GM18870 (cell line): ENCODE results near the gene VKORC1.
"Not testable (repeated sequence)": the region's sequence is repeated elsewhere in the genome, so short reads cannot be mapped to it uniquely, and the experiment has no call there.

Experiments
- ATAC-seq: cut with Tn5 transposase; IDR thresholded peaks from one replicate; pipeline ENCODE4 v1.9.1; 2021; ENCODE audit warnings: moderate library complexity; ENCODE audit not compliant: unreplicated experiment

The VKORC1 gene

GRCh38 chr16:31107465-31107867, 12.9 kb upstream of the VKORC1 start:
- ATAC-seq = peak; percentile 59

- ATAC-seq = no peak
Observed at GRCh38 chr16:31106509-31107464, 12.2 kb upstream of the VKORC1 start.

DNA sequence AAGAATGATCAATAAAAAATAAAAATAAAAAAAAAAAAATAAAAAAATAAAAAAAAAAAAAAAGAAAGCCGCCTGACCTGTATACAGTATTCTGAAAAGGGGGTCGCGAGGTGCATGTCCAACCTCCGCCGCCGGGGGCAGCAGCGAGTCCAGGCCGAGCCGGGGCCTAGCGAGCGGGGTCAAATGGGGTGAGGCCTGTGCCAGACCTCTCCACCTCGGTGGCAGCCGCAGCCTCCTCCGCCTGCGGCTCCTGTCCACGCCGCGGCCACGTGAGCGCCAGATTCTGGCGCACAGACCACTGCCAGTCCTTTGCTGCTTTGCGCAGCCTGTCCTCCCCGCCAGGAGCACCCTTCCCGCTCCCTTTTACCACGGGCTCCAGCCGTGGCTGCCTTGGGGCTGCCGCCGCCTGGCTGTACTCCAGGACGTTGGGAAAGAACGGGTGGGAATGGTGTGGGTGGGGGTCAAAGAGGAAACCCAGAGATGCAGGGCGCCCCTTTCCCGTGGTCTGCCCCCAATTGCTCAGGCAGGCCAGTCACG, 11.1 kb upstream of the VKORC1 start:
- ATAC-seq = no peak

DNA sequence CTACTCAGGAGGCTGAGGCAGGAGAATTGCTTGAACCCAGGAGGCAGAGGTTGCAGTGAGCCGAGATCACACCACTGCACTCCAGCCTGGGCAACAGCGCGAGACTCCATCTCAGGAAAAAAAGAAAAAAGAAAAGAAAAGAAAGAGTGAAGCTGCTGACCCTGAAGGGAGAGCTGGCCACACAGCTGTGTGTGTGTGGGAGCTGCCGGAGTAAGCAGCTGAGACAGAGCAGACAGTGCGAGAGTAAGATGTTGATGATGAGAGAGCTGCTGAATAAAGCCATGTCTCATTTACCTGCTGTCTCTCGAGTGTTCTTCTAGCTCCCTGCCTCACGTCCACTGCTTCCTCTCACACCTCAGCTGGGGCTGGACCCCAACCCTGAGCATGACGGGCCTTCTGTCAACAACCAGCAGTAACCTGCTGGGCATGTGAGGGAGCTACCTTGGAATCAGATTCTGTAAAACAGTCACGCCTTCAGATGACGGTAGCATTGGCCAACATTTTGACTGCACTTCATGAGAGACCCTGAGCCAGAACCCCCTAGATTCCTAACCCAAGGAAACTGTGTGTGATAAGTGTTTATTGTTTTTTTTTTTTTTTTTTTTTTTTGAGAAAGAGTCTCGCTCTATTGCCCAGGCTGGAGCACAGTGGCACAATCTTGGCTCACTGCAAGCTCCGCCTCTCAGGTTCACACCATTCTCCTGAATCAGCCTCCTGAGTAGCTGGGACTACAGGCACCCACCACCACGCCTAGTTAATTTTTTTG, 6.5 kb upstream of the VKORC1 start:
- not testable (repeated sequence) for ATAC-seq

DNA sequence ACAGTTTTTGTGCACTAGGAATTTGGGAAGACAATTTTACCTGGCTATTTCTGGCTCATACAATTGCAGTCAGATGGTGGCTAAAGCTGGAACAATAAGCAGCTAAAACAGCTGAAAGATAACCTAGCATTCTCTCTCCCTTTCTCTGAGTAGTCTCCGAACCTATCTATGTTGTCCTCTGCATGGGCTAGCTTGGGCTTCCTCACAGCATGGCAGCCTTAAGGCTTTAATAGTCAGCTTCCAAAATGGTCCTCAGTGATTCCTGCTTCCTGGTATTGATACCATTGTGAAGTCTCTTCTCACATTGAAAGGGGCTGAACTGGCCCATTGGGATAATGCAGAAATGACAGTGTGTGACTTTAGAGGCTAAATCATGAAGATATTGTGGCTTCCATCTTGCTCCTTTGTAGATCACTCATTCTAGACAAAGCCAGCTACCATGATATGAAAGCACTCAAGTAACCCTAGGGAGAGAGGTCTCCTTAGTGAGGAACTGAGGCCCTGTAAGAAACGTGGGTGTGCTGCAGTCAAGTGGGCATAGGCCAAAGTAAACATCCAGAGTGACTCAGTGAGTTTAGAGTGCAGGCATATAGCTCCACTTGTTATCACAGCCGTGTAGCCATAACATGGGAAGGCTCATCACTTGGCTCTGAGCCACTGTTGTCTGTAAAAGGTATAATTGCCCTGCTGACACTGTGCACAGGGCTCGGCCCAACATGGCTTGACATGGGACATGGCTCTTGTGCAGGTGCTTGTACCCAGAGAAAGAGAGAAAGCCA, 5.5 kb upstream of the VKORC1 start:
- no peak for ATAC-seq

DNA sequence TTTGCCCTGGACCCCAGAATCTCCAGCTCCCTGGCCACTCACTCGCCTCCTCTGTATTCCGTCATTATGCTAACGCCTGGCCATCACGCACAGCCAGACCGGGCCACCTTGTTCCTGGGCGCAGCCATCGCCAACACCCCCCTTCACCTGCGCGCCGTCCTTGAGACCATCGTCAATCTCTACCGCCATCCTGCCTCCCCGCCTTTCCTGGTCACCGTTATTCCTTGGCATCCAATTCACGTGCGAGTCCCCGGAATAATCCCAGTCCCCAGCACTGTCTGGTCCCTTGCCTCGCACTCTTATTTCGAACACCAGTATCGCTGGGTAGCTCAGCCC, 541 bp downstream of the VKORC1 start:
- ATAC-seq = no peak

DNA sequence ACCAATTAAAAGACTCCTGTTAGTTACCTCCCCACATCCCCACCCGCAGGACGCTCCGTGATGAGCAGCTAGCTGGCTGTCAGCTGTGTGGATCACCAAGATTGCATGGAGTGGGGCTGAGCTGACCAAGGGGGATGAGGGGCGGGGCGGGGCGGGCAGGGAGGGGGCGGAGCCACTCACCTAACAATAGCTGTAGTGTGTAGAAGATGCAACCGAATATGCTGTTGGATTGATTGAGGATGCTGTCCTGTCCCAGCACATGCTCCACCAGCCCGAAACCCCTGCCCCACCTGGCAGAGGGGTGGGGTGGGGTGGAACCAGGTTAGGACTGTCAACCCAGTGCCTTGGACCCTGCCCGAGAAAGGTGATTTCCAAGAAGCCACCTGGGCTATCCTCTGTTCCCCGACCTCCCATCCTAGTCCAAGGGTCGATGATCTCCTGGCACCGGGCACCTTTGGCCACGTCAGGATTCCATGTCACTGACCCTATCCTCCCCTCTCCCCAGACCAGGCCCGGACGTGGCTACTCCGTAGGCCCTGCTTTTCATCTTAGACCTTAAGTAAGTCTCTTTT, 1.4 kb downstream of the VKORC1 start:
- ATAC-seq = no peak

- no peak for ATAC-seq
Observed at GRCh38 chr16:31092330-31092729, 2.3 kb downstream of the VKORC1 start.

DNA sequence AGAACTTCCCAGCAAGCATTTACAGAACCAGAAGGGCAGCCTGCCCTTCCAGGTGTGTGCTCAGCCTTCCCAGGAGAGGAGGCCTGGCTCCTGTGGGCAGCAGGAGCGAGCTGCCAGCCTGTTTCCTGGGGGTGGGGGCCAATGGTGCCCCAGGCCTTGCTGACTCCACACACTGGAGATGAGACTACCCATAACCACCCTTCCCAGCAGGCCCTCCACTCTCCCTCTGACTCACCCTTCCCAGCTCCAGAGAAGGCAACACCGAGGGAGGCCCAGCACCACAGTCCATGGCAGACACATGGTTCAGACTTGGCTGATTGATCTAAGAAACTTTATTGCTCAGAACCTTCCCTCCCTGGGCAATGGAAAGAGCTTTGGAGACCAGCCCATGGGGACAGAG, 4.1 kb downstream of the VKORC1 start:
- no peak for ATAC-seq

DNA sequence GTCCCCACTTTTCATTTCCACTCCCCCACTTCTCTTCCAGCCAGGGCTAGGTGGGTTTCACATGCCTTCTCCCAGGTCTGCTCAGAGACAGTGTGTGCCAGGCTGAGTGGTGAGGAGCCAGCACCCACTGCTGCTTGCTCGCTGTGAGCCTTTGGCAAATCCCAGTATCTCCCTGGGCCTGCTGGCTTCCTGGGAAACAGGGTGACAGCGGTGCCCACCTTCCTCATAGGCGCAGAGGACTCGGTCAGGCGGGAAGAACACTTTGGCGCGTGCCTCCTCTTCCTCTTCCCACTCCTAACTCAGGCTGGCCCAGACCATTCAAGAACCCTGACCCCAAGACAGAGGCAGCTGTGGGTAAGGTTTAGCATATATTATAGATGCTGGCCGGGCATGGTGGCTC, 5.4 kb downstream of the VKORC1 start:
- ATAC-seq = no peak

DNA sequence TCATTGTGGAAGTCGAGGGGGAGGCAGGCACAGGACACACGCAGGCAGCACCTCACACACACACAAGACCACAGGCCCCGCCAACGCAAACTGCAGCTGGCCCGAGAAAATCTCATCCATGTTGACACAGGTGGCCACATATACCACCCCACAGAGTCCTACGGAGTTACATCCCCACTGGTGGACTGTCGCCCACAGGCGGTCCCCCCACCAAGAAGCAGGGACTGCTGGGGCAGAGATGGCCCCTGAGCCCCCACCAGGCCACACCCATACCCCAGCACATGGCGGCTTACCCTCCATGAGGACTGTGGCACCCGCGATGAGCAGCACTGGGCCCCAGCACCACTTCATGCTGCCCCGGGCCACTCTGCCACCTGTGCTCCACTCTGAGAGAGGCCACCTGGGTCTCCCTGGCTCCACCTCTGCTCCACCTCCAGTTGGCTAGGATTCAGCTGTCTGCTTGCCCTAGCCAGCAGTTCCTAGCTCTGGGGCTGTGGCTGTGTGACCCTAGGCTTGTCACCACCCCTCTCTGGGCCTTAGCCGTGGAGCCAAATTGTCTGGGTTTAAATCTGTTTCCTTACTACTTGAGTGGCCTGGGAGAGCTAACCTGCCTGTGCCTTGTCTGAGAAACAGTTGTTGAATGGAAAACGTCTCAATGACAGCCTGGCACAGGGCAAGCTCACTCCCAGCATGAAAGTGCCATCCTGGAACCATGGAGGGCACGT, 6.0 kb downstream of the VKORC1 start, which contains the start of gene PRSS53:
Gene PRSS53 (minus strand): TSS at position 485 of the 725 bp plus-strand sequence. CDS start 134 bp downstream, at position 351.
- ATAC-seq = no peak

- ATAC-seq = no peak
Observed at GRCh38 chr16:31087971-31088370, 6.6 kb downstream of the VKORC1 start.

- no peak for ATAC-seq
Observed at GRCh38 chr16:31087481-31087880, 7.1 kb downstream of the VKORC1 start.

GRCh38 chr16:31086629-31086906, 8.0 kb downstream of the VKORC1 start:
- no peak for ATAC-seq

DNA sequence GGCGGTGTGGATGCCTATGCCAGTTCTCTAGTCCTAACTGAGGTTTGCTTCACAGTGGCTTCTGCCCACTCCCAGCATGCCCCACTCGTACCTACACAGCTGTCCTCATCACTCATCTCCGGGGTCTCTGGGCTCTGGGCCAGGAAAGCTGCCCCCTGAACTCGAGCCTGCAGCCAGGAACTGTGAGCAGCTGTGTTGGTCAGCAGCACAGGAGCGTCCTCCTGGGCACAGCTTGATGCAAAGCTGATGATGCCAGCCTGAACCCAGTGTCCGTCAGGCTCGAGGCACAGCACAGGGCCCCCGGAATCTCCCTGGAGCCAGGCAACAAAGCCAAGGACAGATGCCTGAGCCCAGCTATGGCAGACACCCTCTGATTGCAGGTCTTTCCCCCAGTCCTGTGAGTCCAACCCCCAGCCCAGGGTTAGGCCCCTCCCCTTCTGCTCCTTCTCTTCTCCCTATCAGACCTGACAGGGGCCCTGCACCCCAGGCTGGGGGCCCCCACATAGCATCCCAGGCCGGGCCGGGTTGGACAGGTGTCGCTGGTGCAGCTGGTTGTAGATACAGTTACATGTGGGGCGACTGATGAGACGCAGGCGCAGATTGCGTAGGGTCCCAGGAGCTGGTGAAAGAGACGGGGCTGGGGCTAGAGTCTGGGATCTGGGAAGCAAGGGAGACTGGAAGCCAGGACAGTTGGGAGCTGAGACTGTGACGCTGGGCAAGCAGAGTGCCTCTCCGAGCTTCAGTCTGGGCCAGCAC, 8.5 kb downstream of the VKORC1 start:
- no peak for ATAC-seq

DNA sequence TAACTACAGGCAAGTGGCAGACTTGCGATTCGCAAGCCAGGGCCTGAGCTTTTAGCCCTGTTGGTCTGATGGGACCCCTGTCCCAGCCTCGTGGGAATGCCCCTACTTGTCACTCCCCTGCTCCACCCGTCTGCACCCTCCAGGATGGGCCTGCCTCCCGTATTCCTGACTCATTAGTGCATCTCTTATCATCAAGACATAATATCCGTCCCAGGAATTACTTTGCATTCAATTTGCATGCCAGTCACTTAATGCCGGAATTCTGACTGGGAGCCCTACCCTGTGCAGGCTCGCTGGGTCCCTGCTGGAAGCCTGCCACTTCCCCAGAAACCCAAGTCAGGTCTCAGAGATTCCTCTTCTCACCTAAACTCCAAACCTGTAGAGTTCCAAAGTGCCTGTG, 9.2 kb downstream of the VKORC1 start:
- no peak for ATAC-seq

DNA sequence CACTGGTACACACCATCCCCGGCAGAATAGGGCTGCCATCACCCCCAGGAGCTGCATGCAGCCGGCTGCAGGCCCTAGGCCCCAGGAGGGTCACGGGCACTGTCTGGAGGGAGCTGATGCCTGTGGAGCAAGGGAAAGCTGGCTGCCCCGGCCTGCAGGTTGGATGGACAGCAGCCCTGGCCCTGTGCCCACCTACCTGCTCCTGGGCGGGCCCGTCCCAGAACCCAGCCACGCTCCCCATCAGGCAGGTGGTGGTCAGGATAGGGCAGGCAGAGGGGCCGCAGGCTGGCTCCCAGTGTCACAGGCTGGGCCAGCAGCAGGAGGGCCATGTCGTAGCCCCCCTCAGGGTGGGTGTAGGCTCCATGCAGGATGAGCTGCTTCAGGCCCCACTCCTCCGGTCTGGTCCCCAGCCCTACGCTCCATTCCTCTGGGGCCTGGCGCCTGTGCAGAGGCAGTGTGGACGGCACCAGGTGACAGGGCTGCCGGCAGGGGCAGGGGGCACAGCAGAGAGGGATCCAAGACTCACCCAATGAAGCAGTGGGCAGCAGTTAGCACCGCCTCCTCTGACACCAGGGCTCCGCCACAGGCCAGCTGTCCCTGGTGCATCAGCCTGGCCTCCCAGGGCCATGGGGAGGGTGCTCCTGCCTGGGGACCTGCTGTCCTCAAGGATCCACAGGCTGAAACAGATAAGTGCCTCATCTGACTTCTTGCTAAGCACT, 9.9 kb downstream of the VKORC1 start:
- no peak for ATAC-seq

DNA sequence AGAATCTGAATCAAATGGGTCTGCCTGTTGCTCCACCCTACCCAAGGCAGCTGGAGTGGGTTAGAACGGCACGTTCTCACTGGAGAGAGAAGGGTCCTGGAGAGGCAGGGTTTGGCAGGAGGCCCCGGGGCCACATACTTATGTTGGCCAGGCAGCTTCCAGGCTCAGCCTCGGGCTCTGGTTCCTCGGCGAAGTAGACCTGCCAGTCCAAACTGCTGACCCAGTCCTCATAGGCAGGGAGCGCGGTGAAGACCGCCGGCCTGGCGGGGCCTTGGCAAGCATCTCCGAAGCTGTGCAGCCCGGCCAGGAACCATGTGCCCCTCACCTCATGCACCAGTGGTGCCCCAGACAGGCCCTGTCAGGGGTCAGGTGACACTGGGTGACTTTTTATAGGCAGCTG, 10.6 kb downstream of the VKORC1 start:
- no peak for ATAC-seq

- ATAC-seq = no peak
Observed at GRCh38 chr16:31083556-31083955, 11.0 kb downstream of the VKORC1 start.
